Hematopoietic multipotent progenitor cell treated with erythropoietin and hydrocortisone succinate and interleukin-3 and kit ligand, for 17 days (in vitro differentiated cells): ENCODE results near the gene ATG16L1.

ENCODE experiments used
- DNase-seq: peaks from one replicate; pipeline ENCODE4 v3.0.0-alpha.2; 2015; ENCODE audit warnings: low spot score

The ATG16L1 gene

DNA sequence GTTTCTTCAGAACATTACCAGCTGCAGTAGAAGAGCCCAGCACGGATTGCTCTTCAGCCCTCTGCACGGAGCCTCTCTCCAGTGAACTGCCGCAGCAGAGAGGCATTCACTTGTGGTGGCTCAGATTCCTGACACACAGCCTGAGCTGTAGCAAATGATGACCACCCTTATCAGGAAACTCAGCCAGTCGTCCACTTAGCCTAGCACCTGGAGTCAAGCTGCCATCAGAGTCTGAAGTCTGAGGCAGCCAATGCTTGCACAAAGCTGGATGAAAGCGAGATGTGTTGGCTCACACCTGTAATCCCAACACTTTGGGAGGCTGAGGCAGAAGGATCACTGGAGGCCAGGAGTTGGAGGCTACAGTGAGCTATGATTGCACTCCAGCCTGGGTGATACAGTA is 44.4 kb downstream of the ATG16L1 start:
- no peak for DNase-seq

DNA sequence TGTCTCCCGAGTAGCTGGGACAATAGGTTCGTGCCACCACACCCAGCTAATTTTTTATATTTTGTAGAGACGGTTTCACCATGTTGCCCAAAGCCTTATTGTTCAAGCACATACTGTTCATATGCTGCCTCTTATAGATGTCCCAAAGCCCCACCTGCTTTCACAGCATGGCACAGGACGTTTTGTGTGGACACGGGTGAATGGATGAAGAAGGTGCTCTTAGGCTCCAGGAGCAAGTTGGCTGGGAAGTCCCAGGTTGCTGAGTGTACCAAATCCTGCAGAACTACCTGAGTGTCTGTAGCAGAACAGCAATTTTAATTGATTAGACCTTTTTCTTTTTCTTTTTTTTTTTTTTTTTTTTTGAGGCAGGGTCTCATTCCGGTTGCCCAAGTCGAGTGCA is 45.6 kb downstream of the ATG16L1 start:
- no peak for DNase-seq

DNA sequence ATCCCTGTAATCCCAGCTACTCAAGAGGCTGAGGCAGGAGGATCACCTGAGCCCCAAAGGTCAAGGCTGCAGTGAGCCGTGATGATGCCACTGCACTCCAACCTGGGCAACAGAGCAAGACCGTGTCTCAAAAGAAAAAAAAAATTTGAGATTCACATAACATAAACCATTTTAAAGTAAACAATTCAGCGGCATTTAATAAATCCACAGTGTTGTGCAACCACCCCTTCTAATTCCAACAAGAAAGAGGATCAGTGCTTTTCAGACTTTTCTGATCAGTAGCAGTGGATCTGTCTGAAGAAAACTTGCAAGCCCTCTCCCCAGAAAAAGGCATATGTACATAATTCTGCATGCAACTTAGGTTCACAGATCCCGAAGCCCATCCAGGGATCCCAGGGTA is 48.9 kb downstream of the ATG16L1 start:
- no peak for DNase-seq

DNA sequence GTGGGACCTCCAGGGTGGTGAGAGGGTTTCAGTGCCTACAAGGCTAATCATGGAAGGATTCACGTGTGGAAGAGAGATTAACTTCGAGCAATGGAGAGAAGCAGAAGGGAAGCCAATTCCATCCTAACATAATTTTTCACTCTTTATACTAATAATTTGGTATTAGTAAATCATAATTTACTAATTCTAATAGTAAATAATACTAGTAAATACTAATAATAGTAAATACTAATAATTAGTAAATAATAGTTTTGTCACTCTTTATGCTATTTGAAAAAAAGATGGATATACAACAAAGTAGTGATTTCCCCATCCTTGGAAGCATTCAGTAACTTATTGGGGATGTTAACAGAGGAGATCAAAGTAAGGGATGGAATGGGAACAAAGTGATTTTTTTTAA is 49.8 kb downstream of the ATG16L1 start:
- no peak for DNase-seq

DNA sequence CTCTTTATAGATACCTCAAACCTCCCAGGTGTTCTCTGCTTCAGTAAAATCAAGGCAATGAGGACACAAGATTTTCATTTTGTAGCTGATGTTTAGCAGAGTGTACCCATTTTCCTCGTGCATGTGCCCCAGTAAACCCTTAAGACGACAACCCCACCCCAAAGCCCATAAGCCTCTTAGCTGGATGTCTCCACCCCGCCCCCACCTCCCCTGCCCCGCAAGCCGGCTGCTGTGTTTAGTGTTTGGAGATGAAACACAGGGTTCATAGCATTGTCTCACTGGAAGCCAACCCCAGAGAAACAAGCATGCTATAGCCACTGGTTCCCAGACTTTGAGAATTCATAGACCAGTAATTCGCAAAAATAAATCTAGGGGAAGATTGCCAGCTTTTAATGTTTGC is 50.3 kb downstream of the ATG16L1 start:
- DNase-seq: no peak

DNA sequence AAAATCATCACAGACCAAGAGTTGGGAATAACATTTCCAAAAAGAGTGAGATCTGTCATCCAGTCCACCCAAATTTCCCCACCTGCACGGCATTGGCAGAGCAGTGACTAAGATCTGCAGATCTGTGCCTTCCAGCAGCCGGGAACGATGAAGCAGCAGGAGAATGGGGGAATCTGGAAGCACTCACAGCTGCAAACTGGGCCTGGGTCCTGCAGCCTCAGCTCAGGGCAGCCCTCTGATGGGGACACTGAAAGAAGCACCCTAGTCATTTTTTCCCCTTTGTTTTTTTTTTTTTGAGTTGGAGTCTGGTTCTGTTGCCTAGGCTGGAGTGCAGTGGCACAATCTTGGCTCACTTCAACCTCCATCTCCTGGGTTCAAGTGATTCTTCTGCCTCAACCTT is 51.8 kb downstream of the ATG16L1 start:
- DNase-seq: no peak

DNA sequence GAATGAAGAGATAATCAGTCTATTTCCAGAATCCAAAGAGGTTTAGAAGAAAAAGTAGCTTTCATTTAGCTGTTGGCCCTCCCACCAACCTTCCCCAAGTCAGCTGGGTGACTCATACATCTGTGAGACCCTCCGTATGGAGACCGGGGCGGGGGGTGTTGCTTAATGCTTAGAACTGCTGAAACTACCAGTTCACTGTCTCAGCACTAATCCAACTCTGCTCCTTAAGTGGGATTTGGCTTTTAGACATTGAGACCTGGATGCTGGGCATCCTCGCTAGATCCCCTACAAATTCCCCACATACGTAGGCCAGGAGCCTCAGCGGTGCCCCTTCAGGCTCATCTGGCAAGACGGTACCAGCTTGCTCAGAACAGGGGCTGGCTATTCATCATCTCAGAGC is 56.1 kb downstream of the ATG16L1 start, which contains the start of gene SAG:
TSS of gene SAG (plus strand) at position 252 of the 400 bp plus-strand sequence. CDS start 1,374 bp downstream, outside the sequence.
- DNase-seq: no peak

DNA sequence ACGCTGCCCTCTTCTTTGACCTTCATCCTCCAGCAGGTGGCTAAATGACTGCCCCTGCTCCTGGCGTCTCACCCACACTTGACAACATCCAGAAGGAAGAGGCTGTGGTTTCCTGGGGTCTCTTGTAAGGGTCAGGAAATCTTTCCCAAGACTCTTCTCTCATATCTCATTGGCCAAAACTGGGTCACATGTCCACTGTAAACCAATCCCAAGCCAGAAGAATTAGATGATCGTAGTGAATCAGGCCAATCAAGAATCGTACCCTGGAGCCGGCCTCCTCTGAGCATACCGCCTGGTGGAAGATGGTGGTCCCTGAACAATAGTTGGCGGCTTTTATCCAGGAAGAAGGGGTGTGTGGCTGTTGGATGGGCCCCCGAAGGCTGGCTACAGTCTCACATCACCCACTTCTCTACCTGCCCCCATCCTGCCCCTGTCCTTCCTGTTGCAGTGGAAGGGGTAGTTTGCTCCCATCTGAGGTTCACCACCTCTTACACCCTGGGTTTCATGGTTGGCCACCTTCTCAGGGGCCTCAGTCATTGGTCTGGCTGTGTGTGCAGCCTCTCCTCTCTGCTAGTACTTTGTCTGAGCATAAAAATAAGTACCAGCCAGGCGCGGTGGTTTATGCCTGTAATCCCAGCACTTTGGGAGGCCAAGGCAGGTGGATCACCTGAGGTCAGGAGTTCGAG is 59.9 kb downstream of the ATG16L1 start:
- no peak for DNase-seq

DNA sequence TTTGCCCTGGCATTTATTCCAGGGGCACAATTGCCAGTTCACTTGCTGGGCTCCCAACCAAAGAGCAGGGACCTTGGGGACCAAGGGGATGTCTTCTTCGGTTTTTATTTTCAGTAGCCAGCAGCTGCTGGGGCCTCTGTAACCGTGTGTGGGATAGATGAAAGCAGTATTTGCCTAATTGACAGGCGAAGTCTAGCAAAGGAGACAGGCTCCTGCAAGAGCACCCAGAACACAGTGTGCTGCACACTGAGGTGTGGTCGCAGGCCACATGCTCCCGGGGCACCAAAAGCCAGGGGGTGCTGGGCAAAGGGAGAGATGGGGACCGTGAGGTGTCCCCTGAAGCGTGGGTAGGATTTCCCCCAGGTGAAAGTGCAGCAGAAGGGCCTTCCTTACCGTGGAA is 61.4 kb downstream of the ATG16L1 start:
- no peak for DNase-seq

DNA sequence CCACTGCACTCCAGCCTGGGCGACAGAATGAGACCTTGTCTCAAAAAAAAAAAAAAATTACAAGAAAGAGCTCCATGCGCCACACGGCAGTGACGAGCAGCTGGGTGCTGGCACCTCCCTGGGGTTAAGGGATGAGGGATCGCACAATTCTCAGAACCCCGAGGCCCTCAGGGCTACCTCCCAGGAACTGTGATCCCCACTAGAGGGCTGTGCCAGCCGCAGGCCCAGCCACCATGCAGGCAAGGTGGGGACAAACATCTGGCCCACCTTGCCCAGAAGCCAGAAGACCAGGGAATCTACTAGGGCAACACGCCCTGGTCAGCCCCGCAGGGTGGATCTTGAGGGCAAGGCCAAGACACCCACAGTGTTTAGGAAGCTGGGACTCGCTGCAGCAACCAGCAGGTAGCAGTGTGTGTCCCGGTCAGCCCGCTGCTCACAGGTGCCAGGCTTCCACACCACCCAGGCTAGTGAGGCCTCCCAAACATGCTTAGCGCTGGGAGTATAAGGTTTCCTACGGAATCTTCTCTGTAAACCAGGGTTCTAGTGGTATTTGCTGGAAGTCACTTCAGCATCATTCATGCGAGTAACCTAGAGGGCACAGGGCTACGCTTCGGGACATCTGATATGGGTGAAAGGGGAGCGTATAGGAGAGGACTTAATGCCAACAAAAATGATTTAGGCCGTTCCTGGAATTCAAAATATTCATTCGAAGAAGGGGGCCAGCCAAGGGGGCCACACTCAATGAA is 62.9 kb downstream of the ATG16L1 start:
- no peak for DNase-seq

DNA sequence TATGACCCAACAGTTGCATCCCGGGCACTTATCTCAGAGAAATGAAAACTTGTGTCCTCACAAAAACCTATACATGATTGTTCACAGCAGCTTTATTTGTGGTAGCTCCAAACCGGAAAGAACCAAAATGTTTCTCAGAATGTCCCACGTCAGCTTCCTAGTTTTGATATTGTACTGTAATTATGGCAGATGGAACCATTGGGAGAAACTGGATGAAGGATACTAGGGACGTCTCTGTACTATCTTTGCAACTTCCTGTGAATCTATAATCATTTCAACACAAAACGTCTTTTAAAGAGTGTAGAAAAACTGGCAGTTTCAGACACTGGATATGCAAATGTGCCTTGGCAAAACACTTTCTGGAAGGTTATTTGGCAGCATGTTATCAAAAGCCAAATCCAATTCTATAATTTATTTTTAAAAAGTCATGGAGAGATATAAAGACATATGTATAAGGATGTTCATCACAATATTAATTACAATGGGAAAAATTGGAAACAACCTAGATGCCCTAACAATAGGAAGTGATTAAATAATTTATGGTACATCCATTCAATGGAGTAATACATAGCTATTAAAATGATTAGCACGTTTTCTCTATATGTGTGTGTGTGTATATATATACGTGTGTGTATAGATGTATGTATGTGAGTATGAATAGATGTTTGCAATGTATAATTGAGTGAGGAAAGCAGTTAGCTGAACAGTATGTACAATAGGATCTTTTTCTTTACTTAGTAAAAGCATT is 65.9 kb downstream of the ATG16L1 start:
- DNase-seq: no peak

DNA sequence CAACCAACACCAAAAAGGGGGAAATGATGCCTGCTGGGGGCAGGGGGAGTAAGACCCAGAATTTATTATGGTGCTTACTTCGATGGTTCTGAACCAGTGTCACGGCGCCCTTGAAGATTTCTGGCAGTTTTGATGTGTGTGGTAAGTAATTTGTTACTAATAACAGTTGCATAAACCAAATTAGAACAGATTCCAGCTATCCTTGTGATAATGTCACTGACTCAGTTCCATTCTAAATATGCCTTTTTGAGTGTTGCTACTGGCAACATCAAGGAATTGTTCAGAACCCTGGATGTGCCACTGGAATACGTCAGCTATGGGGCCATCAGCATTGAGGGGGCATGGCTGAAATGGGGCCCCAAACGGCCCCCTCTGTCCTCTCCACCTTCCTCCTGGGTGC is 67.8 kb downstream of the ATG16L1 start:
- no peak for DNase-seq

DNA sequence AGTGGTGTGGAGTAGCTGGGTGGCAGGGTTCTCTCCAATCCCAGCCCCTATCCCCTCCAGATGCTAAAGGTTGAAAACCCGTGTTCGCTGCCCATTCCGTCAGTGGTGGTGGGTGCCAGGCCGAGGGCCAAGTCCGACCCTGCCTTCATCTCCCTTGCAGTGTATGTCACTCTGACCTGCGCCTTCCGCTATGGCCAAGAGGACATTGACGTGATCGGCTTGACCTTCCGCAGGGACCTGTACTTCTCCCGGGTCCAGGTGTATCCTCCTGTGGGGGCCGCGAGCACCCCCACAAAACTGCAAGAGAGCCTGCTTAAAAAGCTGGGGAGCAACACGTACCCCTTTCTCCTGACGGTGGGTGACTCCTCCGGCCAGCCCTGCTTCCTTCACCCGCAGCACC is 69.0 kb downstream of the ATG16L1 start:
- no peak for DNase-seq

DNA sequence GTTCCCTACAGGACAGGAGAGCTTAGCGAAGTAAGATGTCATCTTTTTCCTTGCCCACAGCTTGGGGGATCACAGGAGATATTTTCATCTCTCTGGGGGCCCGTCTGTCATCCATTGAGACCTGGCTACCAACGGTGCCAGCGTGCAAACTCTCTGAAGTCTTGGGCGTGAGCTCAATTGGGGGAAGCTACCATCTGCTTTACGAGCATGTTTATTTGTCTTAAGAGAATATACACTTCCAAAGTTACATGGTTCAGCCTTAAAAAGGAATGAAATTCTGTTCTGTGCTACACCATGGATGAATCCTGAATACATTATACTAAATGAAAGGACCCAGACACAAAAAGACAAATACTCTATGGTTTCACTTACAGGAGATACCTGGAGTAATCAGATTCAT is 69.7 kb downstream of the ATG16L1 start:
- DNase-seq: no peak

DNA sequence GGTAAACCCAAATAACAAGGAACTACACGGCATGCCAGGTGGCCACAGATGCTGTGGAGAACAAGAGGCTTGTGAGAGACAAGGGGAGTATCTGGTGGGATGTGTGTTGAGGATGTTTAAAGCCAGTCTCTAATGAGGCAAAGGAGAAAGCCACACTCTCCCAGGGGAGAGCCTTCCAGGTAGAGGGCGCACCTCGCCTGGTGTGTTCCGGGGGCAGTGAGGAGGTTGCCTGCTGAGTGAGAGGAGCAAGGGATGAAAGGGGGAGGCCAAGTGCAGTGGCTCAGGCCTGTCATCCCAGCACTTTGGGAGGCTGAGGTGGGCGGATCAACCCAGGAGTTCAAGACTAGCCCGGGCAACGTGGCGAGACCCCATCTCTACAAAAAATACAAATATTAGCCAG is 72.4 kb downstream of the ATG16L1 start:
- DNase-seq: no peak

DNA sequence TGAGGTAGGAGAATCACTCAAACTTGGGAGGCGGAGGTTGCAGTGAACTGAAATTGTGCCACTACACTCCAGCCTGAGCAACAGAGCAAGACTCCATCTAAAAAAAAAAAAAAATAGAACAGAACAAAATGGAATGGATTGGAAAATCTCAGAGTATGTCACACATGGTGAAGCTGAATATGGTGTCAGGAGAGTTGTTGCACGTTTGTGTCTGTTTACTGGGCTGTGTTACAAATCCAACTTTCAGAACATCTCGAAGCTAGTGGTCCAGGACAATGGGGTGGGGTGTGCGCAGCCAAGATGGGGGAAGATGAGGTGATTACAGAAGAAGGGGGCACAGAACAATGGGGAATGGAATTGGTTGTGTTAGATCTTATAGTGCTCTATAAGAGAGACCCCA is 73.8 kb downstream of the ATG16L1 start:
- DNase-seq: no peak

DNA sequence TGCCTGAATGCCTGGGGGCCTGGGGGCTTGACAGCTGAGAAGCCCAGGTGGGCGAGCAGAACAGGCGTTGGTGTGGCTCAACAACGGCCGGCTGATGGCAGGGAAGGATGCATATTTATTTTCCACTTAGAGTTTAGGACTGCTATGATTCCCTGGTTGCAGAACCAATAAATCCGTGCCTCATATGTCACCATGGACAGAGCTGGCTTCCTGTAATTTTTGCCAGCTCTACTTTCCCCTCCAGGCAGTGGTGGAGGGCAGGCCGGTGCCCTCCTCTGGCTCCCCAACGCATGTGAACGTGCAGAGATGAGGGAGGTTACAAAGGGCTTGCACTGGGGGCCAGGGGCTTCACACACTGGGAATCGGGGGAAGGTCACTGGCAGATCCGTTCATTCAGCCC is 74.3 kb downstream of the ATG16L1 start:
- no peak for DNase-seq

DNA sequence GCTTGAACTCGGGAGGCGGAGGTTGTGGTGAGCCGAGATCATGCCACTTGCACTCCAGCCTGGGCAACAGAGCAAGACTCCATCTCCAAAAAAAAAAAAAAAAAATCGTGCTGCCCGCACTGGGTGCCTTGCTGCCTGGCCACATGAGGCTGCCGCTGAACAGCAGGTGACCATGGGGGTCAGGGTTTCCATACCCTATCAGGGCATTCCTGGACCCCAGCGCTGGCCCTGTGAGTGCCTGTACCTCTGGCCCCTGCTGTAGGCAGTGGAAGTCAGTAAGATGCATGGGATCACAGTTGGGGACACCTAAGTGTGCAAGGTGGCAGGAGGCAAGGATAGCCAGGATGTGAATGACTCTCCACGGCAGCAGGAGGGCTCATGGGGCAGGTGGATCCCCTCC is 75.0 kb downstream of the ATG16L1 start:
- no peak for DNase-seq

DNA sequence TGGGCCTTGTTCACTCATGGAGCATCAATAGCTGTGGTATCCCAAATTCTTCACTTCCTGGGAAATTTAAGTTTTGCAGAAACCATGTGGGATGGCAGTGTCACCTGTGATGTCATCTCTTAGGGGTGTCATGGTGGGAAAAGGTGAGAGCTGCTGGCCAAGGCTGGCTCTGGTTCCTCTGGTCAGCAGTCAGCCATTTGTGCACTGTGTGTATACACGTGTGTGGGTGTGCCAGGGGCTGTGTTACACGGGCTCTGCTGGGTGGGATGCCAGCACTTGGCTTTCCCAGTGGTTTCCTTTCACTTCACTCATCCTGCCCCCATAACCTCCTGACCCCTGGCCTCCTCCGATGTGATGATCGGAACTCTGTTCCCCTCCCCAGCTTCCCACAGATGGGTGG is 77.4 kb downstream of the ATG16L1 start:
- no peak for DNase-seq

DNA sequence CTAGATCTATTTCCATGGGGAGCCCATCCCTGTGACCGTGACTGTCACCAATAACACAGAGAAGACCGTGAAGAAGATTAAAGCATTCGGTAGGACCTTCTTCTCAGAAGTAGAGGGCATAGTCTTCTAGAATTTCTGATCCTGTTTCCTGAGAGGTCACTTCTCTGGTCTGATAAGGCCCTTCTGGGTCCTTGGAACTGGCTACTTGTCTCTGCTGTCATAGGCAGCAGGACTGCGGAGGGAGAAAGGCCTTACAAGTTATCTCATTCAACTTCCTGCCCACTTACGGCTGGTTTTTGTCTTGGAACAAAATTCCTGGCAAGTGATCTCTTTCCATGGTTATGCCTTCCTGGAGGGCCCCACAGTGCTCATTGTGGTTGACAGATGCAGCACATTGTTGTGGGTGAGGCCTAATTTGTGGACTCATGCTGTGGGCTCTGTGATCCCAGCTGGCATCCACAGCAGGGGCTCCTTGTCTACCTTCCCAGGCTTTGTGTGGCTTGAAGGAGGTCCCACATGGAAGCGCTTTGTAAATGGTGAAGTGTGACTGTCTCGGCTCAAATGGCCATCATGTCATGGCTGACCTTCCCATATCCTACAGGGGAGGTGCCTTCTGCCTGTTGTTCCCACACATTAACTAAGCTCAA is 78.1 kb downstream of the ATG16L1 start:
- no peak for DNase-seq

DNA sequence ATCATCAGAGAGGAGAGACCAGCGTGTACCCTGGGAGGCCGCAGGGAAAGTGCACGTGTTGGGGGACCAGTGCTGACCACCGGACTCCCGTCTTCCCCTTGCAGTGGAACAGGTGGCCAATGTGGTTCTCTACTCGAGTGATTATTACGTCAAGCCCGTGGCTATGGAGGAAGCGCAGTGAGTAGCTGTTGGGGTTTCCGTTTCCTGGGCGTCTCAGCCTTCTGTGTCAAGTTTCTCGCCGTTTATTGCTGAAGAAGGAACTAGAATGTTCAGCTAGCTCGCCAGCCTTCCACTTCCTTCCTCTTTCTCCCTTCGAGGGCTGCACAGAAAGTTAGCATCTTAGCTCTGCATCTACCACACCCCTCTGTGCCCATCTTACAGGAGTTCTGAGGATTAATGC is 80.1 kb downstream of the ATG16L1 start:
- DNase-seq: no peak

DNA sequence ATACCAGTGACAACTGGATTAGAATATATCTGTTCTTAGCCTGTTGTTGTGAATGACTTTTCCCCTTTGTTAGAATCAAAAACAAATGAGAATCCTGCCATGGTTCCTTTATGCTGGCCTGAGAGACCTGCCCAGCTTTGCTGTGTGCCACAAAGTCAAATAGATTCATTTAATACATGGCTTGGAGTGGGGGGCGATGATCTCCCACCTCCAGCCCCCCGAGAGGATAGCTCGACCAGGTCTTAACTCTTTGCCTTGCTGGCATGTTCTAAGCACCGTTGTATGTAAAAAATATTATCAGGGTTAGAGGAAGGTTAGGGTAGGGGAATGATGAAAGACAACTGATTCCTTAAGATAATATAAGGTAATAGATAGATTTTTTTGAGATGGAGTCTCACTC is 80.7 kb downstream of the ATG16L1 start:
- DNase-seq: no peak

DNA sequence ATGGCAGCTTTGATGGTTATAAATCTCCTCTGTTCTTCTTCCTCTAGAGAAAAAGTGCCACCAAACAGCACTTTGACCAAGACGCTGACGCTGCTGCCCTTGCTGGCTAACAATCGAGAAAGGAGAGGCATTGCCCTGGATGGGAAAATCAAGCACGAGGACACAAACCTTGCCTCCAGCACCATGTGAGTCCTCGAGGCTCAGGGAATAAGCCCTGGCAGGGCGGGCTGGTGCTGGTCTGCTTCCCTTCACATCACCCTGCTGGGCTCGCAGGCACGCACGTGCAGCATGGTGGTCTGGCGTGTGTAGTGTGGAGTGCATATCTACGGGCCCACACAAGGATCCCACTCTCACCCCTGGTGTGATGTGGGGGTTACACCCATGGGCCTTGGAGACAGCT is 83.4 kb downstream of the ATG16L1 start:
- no peak for DNase-seq
